HG03575 (cell line): ENCODE measurements around the gene DPYD.

Experiments used
- ATAC-seq: cut with Tn5 transposase; IDR thresholded peaks from one replicate; pipeline ENCODE4 v1.9.1; 2021; ENCODE audit not compliant: unreplicated experiment, insufficient number of reproducible peaks, low FRiP score; ENCODE audit errors: extremely low read depth

Gene DPYD

GRCh38 chr1:97524211-97524610, 396.6 kb downstream of the DPYD start:
- ATAC-seq: no peak

GRCh38 chr1:97516588-97516987, 404.2 kb downstream of the DPYD start:
- no peak for ATAC-seq

GRCh38 chr1:97508653-97509218, 412.1 kb downstream of the DPYD start:
- ATAC-seq: no peak

GRCh38 chr1:97507863-97508262, 413.0 kb downstream of the DPYD start:
- ATAC-seq: no peak

GRCh38 chr1:97506368-97506767, 414.5 kb downstream of the DPYD start:
- ATAC-seq: no peak

GRCh38 chr1:97505816-97506215, 415.0 kb downstream of the DPYD start:
- peak; percentile 68 for ATAC-seq

GRCh38 chr1:97505289-97505688, 415.5 kb downstream of the DPYD start:
- ATAC-seq: no peak

GRCh38 chr1:97502360-97502759, 418.5 kb downstream of the DPYD start:
- no peak for ATAC-seq

- no peak for ATAC-seq
Measured at GRCh38 chr1:97501628-97502027, 419.2 kb downstream of the DPYD start.

GRCh38 chr1:97500760-97501159, 420.1 kb downstream of the DPYD start:
- ATAC-seq: no peak

GRCh38 chr1:97499667-97500066, 421.2 kb downstream of the DPYD start:
- ATAC-seq: no peak

- ATAC-seq: no peak
Measured at GRCh38 chr1:97489834-97490233, 431.0 kb downstream of the DPYD start.

GRCh38 chr1:97488530-97488929, 432.3 kb downstream of the DPYD start:
- no peak for ATAC-seq

GRCh38 chr1:97482022-97482421, 438.8 kb downstream of the DPYD start:
- no peak for ATAC-seq

GRCh38 chr1:97467445-97467844, 453.4 kb downstream of the DPYD start:
- no peak for ATAC-seq

- ATAC-seq: no peak
Measured at GRCh38 chr1:97464305-97464704, 456.5 kb downstream of the DPYD start.

GRCh38 chr1:97461782-97462181, 459.1 kb downstream of the DPYD start:
- peak; percentile 97 for ATAC-seq

GRCh38 chr1:97457446-97458089, 463.3 kb downstream of the DPYD start:
- no peak for ATAC-seq

GRCh38 chr1:97451944-97452343, 468.9 kb downstream of the DPYD start:
- ATAC-seq: no peak

- ATAC-seq: no peak
Measured at GRCh38 chr1:97451046-97451826, 469.6 kb downstream of the DPYD start.
